ENCODE results near the gene CLEC4A.
"Not testable (repeated sequence)": the region's sequence is repeated elsewhere in the genome, so short reads cannot be mapped to it uniquely, and the experiment has no call there.

DNA sequence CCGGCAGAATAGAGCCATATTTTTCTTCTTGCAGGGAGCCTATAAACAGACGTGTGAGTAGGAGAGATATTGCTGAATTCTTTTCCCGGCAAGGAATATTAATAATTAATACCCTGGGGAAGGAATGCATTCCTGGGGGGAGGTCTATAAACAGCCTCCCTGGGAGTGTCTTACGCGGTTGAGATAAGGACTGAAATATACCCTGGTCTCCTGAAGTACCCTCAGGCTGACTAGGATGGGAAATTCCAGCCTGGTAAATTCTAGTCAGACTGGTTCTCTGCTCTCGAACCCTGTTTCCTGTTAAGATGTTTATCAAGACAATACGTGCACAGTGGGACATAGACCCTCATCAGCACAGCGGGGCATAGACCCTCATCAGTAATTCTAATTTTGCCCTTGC lies 18.2 kb downstream of the CLEC4A start:
- TF ChIP-seq, protein P1, sequence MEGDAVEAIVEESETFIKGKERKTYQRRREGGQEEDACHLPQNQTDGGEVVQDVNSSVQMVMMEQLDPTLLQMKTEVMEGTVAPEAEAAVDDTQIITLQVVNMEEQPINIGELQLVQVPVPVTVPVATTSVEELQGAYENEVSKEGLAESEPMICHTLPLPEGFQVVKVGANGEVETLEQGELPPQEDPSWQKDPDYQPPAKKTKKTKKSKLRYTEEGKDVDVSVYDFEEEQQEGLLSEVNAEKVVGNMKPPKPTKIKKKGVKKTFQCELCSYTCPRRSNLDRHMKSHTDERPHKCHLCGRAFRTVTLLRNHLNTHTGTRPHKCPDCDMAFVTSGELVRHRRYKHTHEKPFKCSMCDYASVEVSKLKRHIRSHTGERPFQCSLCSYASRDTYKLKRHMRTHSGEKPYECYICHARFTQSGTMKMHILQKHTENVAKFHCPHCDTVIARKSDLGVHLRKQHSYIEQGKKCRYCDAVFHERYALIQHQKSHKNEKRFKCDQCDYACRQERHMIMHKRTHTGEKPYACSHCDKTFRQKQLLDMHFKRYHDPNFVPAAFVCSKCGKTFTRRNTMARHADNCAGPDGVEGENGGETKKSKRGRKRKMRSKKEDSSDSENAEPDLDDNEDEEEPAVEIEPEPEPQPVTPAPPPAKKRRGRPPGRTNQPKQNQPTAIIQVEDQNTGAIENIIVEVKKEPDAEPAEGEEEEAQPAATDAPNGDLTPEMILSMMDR (IDR thresholded peaks at IDR 0.05) = not testable (repeated sequence)
- TF ChIP-seq POLR2A (IDR thresholded peaks at IDR 0.05) = not testable (repeated sequence)
